ENCODE data around the gene CHD2. TPM values are rescaled to one million over a fixed set of nuclear protein-coding genes. Genes with fewer than 3 reads are reported as not detected.
A peak's percentile ranks its signal among the peaks of the same experiment; 100 is the strongest.

CHD2 gene
- total RNA-seq, 1 experiment from 2014 or later: 63.3 TPM

DNA sequence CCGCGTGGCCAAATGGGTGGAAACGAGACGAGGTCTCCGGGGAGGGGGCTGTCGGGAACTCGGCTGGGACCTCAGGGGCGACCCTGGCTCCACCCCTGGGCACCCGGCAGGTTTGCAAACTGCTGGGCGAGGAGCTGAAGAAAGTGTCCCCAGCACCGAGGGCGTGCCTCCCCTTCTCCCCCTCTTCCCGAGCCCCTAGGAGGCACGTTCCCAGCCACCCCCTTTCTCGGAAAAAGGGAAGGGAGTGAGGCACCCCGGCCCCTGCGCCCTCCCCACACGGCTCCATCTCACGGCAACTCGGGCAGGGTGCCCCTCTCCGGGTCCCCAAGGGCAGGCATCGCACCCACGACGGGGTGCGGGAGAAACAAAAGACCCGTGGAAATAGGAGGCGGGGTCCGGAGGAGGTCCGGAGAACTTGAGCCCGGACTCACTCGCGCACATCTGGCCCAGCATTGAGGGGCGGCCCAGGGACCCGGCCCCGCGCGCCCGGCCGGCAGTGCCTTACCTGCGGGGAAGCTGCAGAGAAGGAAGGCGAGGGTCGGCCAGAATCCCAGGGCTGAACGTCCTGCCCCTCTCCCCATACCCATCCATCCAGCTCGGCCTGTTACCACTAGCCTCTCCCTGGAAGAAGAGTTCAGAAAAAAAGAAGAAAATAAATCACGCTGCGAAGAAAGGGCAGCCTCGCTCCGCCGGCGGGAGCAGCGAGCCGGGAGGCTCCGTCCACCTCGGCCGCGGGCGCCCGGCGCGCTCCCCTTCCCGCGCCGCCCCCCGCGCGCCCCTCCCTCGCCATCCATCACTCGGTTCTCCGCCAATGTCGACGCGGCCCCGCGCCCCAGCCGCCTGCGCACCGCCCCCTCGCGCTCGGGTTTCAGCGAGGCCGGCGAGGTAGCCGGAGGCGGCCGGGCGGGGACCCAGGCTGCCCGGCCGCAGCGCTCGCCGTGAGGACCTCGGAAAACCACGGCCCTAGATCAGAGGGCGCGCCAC, 172.6 kb downstream of the CHD2 start:
- Mint-ChIP-seq H3K4me1 (peaks cover 62 to 68% of the 10 kb centered on the region in 2 experiments), H3K9me3 (no peaks in the 10 kb centered on the region; a peak in 1 of 5 replicates), H3K4me3 (peak overlapping the region; percentile 87 to 98), H3K27me3 (ENCODE audit: low read depth) (peaks cover 32% of the 10 kb centered on the region), H3K27ac (peak overlapping the region; percentile 82 to 99 (median 96); a peak in 6 of 7 replicates), H3K36me3 (ENCODE audit: insufficient read depth in 1 of 3, low read depth in 3 of 3) (peaks cover 12 to 40% (median 21%) of the 10 kb centered on the region in 3 experiments)
- Histone ChIP-seq H2BK20ac (ENCODE audit: low read depth, low read length, poor library complexity, severe bottlenecking) (no peak overlapping the region), H2BK12ac (ENCODE audit: insufficient read length, low read depth, low read length) (no peak overlapping the region), H3K18ac (ENCODE audit: insufficient read length, low read depth, low read length) (no peak overlapping the region), H3K14ac (ENCODE audit: insufficient read depth, low read length) (peak overlapping the region; percentile 69; the same call in 1 of the 2 replicates), H2BK5ac (ENCODE audit: insufficient read length, low read length) (no peak overlapping the region), H3K56ac (ENCODE audit: insufficient read length, low read depth, low read length) (no peak overlapping the region), H3K23ac (ENCODE audit: insufficient read length, low read depth, low read length) (no peak overlapping the region), H3K27me3 (ENCODE audit: insufficient read depth, low read length) (no peaks in the 10 kb centered on the region; the same call in 1 of the 2 replicates), H2AFZ (ENCODE audit: low read length) (no peak overlapping the region), H3K79me1 (ENCODE audit: insufficient read depth, low read depth, low read length, poor library complexity, severe bottlenecking) (peaks cover 5% of the 10 kb centered on the region), H3K4me1 (ENCODE audit: insufficient read depth, low read length) (peaks cover 8% of the 10 kb centered on the region; the same call in 1 of the 2 replicates), H3K9me3 (ENCODE audit: control insufficient read depth, low read depth, low read length) (no peaks in the 10 kb centered on the region), H4K8ac (replicated peaks; ENCODE audit: insufficient read length, low read depth, low read length) (no peak overlapping the region), H3T11ph (ENCODE audit: low read length) (no peak overlapping the region), H2AK5ac (ENCODE audit: insufficient read length, low read length) (no peak overlapping the region), H2BK120ac (ENCODE audit: low read depth, low read length, poor library complexity, severe bottlenecking) (no peak overlapping the region), H3K9ac (ENCODE audit: extremely low read depth, insufficient read length, low read length) (peak overlapping the region; percentile 84), H3K4me2 (ENCODE audit: insufficient read depth, insufficient read length, low read length) (peak overlapping the region; percentile 52), H4K5ac (ENCODE audit: insufficient read length, low read depth, low read length) (no peak overlapping the region), H3K4ac (ENCODE audit: low read depth, low read length) (no peak overlapping the region), H4K91ac (ENCODE audit: insufficient read length, low read depth, low read length) (no peak overlapping the region), H3K27ac (ENCODE audit: insufficient read length, low read depth, low read length) (no peak overlapping the region), H2BK15ac (ENCODE audit: low read depth, low read length) (no peak overlapping the region), H3K79me2 (ENCODE audit: insufficient read depth, low read length) (peaks cover 22% of the 10 kb centered on the region; the same call in 1 of the 2 replicates), H4K20me1 (ENCODE audit: control insufficient read depth, insufficient read depth, insufficient read length) (no peaks in the 10 kb centered on the region), H3K23me2 (ENCODE audit: insufficient read length, low read depth, low read length, poor library complexity, severe bottlenecking) (peaks cover 19% of the 10 kb centered on the region)
- no CpG with 5 or more reads among the region's 96 CpGs for WGBS (ENCODE audit: extremely low coverage, insufficient read length, low lambda C conversion rate)
- DNase-seq: peak; percentile 86
- TF ChIP-seq, protein P1, sequence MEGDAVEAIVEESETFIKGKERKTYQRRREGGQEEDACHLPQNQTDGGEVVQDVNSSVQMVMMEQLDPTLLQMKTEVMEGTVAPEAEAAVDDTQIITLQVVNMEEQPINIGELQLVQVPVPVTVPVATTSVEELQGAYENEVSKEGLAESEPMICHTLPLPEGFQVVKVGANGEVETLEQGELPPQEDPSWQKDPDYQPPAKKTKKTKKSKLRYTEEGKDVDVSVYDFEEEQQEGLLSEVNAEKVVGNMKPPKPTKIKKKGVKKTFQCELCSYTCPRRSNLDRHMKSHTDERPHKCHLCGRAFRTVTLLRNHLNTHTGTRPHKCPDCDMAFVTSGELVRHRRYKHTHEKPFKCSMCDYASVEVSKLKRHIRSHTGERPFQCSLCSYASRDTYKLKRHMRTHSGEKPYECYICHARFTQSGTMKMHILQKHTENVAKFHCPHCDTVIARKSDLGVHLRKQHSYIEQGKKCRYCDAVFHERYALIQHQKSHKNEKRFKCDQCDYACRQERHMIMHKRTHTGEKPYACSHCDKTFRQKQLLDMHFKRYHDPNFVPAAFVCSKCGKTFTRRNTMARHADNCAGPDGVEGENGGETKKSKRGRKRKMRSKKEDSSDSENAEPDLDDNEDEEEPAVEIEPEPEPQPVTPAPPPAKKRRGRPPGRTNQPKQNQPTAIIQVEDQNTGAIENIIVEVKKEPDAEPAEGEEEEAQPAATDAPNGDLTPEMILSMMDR (conservative IDR thresholded peaks at IDR 0.05): no peak

All from H9 (cell line).